ENCODE results near the gene DERL2. TPM values are rescaled to one million over a fixed set of nuclear protein-coding genes. Genes with fewer than 3 reads are reported as not detected.

The DERL2 gene
- total RNA-seq, 1 experiment from 2014 or later, result 38.7 TPM

GRCh38 chr17:5510771-5511170 is 24.8 kb upstream of the DERL2 start:
- no peaks in the 10 kb centered on the region for H4K20me1 ChIP-seq (ENCODE audit: low read length)
- ChIA-PET POLR2A (ENCODE audit: unreplicated experiment) (no interaction called here), CTCF (no interaction called here)
- peaks cover 4% of the 10 kb centered on the region for H3K4me1 ChIP-seq (ENCODE audit: insufficient read depth, low read length)
- TF ChIP-seq EZH2phosphoT487 (IDR thresholded peaks at IDR 0.05; ENCODE audit: borderline replicate concordance, low read length) (no peak), EZH2 (IDR thresholded peaks at IDR 0.05; ENCODE audit: low read length, unreplicated experiment) (no peak), CTCF (conservative IDR thresholded peaks at IDR 0.05; ENCODE audit: low read depth, low read length) (no peak)
- no peak overlapping the region for H3K4me2 ChIP-seq (ENCODE audit: low read length)
- intact Hi-C loops (cut with micrococcal nuclease), result no loop called here
- H3K9me3 ChIP-seq (ENCODE audit: low read length), result no peaks in the 10 kb centered on the region
- H3F3A ChIP-seq (ENCODE audit: low read length, unreplicated experiment), result no peaks in the 10 kb centered on the region
- no peak overlapping the region for H3K27ac ChIP-seq (ENCODE audit: low read length)
- no peak overlapping the region for H3K9ac ChIP-seq (ENCODE audit: low read length)
- DNase-seq, result peak; percentile 18
- BruUV-seq (replicated peaks), result no TSS peak
- H3K4me3 ChIP-seq (ENCODE audit: low read length), result no peak overlapping the region
- ATAC-seq, result no peak
- no peaks in the 10 kb centered on the region for H3K9me2 ChIP-seq (replicated peaks; ENCODE audit: low read length)
- no peaks in the 10 kb centered on the region for H3K36me3 ChIP-seq (ENCODE audit: low read depth, low read length)
- H2AFZ ChIP-seq (ENCODE audit: low read length), result no peak overlapping the region
- no peaks in the 10 kb centered on the region for H3K79me2 ChIP-seq (ENCODE audit: low read length)
- H3K27me3 ChIP-seq (ENCODE audit: low read length), result no peaks in the 10 kb centered on the region

- no peaks in the 10 kb centered on the region for H3K9me3 ChIP-seq (ENCODE audit: low read length)
- no peak overlapping the region for H3K27ac ChIP-seq (ENCODE audit: low read length)
- CTCF ChIA-PET, result no interaction called here
- H3K9ac ChIP-seq (ENCODE audit: low read length), result no peak overlapping the region
- H3K4me2 ChIP-seq (ENCODE audit: low read length), result no peak overlapping the region
- no peaks in the 10 kb centered on the region for H3K79me2 ChIP-seq (ENCODE audit: low read length)
- no peaks in the 10 kb centered on the region for H3K27me3 ChIP-seq (ENCODE audit: low read length)
- H3K4me3 ChIP-seq (ENCODE audit: low read length), result no peak overlapping the region
- H3K36me3 ChIP-seq (ENCODE audit: low read depth, low read length), result no peaks in the 10 kb centered on the region
- no peak for DNase-seq
- no TSS peak for BruUV-seq (replicated peaks)
- H3K4me1 ChIP-seq (ENCODE audit: insufficient read depth, low read length), result no peaks in the 10 kb centered on the region
- TF ChIP-seq EZH2 (IDR thresholded peaks at IDR 0.05; ENCODE audit: low read length, unreplicated experiment) (no peak), CTCF (conservative IDR thresholded peaks at IDR 0.05; ENCODE audit: low read depth, low read length) (no peak), EZH2phosphoT487 (IDR thresholded peaks at IDR 0.05; ENCODE audit: borderline replicate concordance, low read length) (no peak)
- H3K9me2 ChIP-seq (replicated peaks; ENCODE audit: low read length), result no peaks in the 10 kb centered on the region
- H4K20me1 ChIP-seq (ENCODE audit: low read length), result no peaks in the 10 kb centered on the region
- no peak overlapping the region for H2AFZ ChIP-seq (ENCODE audit: low read length)
- H3F3A ChIP-seq (ENCODE audit: low read length, unreplicated experiment), result no peaks in the 10 kb centered on the region
- intact Hi-C loops (cut with micrococcal nuclease), result loop anchor here (5.0 kb wide), 2 partner anchors 73 to 913 kb away; partner anchors contain the start of gene NLRP1
- ATAC-seq, result no peak
- POLR2A ChIA-PET (ENCODE audit: unreplicated experiment), result no interaction called here
Measured at GRCh38 chr17:5509482-5509881, 23.5 kb upstream of the DERL2 start.

GRCh38 chr17:5508810-5509209 is 22.8 kb upstream of the DERL2 start:
- ATAC-seq, result no peak
- Histone ChIP-seq H2AFZ (ENCODE audit: low read length) (no peak overlapping the region), H3K9me3 (ENCODE audit: low read length) (no peaks in the 10 kb centered on the region), H4K20me1 (ENCODE audit: low read length) (no peaks in the 10 kb centered on the region), H3K4me1 (ENCODE audit: insufficient read depth, low read length) (no peaks in the 10 kb centered on the region), H3K9ac (ENCODE audit: low read length) (no peak overlapping the region), H3K36me3 (ENCODE audit: low read depth, low read length) (no peaks in the 10 kb centered on the region), H3K27me3 (ENCODE audit: low read length) (no peaks in the 10 kb centered on the region), H3F3A (ENCODE audit: low read length, unreplicated experiment) (no peaks in the 10 kb centered on the region), H3K27ac (ENCODE audit: low read length) (no peak overlapping the region), H3K4me2 (ENCODE audit: low read length) (no peak overlapping the region), H3K9me2 (replicated peaks; ENCODE audit: low read length) (no peaks in the 10 kb centered on the region), H3K4me3 (ENCODE audit: low read length) (no peak overlapping the region), H3K79me2 (ENCODE audit: low read length) (no peaks in the 10 kb centered on the region)
- TF ChIP-seq EZH2 (IDR thresholded peaks at IDR 0.05; ENCODE audit: low read length, unreplicated experiment) (no peak), EZH2phosphoT487 (IDR thresholded peaks at IDR 0.05; ENCODE audit: borderline replicate concordance, low read length) (no peak), CTCF (conservative IDR thresholded peaks at IDR 0.05; ENCODE audit: low read depth, low read length) (no peak)
- BruUV-seq (replicated peaks), result no TSS peak
- intact Hi-C loops (cut with micrococcal nuclease), result loop anchor here (5.0 kb wide), 2 partner anchors 73 to 913 kb away; partner anchors contain the start of gene NLRP1
- ChIA-PET POLR2A (ENCODE audit: unreplicated experiment) (no interaction called here), CTCF (no interaction called here)
- DNase-seq, result no peak

Data from PC-3 (cell line).